ENCODE measurements around the gene SH3RF3. TPM values are rescaled to one million over a fixed set of nuclear protein-coding genes. Genes with fewer than 3 reads are reported as not detected.
A peak's percentile ranks its signal among the peaks of the same experiment; 100 is the strongest.

SH3RF3 gene
- total RNA-seq, 1 experiment from 2014 or later, result 0.87 TPM

GRCh38 chr2:109387778-109388469, 258.9 kb downstream of the SH3RF3 start:
- no peak for DNase-seq (ENCODE audit: low spot score)

- no peak for DNase-seq (ENCODE audit: low spot score)
Observed at GRCh38 chr2:109391243-109391642, 262.2 kb downstream of the SH3RF3 start.

GRCh38 chr2:109392140-109392539, 263.1 kb downstream of the SH3RF3 start:
- no peak for DNase-seq (ENCODE audit: low spot score)

- no peak for DNase-seq (ENCODE audit: low spot score)
Observed at GRCh38 chr2:109392816-109393661, 264.0 kb downstream of the SH3RF3 start.

GRCh38 chr2:109393662-109393972, 264.6 kb downstream of the SH3RF3 start:
- DNase-seq (ENCODE audit: low spot score), result no peak

GRCh38 chr2:109395494-109396201, 266.6 kb downstream of the SH3RF3 start:
- no peak for DNase-seq (ENCODE audit: low spot score)

- DNase-seq (ENCODE audit: low spot score), result peak; percentile 18
Observed at GRCh38 chr2:109396202-109397180, 267.5 kb downstream of the SH3RF3 start.

- DNase-seq (ENCODE audit: low spot score), result no peak
Observed at GRCh38 chr2:109397893-109398292, 268.9 kb downstream of the SH3RF3 start.

GRCh38 chr2:109398366-109399015, 269.5 kb downstream of the SH3RF3 start:
- DNase-seq (ENCODE audit: low spot score), result no peak

- no peak for DNase-seq (ENCODE audit: low spot score)
Observed at GRCh38 chr2:109399066-109399465, 270.1 kb downstream of the SH3RF3 start.

- DNase-seq (ENCODE audit: low spot score), result no peak
Observed at GRCh38 chr2:109400102-109400501, 271.1 kb downstream of the SH3RF3 start.

GRCh38 chr2:109401370-109401769, 272.4 kb downstream of the SH3RF3 start:
- DNase-seq (ENCODE audit: low spot score), result no peak

GRCh38 chr2:109402180-109402579, 273.2 kb downstream of the SH3RF3 start:
- DNase-seq (ENCODE audit: low spot score), result peak; percentile 60

GRCh38 chr2:109402980-109403840, 274.2 kb downstream of the SH3RF3 start:
- no peak for DNase-seq (ENCODE audit: low spot score)

- no peak for DNase-seq (ENCODE audit: low spot score)
Observed at GRCh38 chr2:109403841-109404201, 274.8 kb downstream of the SH3RF3 start.

- no peak for DNase-seq (ENCODE audit: low spot score)
Observed at GRCh38 chr2:109404681-109405080, 275.7 kb downstream of the SH3RF3 start.

- DNase-seq (ENCODE audit: low spot score), result no peak
Observed at GRCh38 chr2:109405873-109406272, 276.9 kb downstream of the SH3RF3 start.

GRCh38 chr2:109406301-109406700, 277.3 kb downstream of the SH3RF3 start:
- no peak for DNase-seq (ENCODE audit: low spot score)

GRCh38 chr2:109407276-109408042, 278.5 kb downstream of the SH3RF3 start:
- no peak for DNase-seq (ENCODE audit: low spot score)
